Measurements from ENCODE around the gene TCEAL8.
A peak's percentile ranks its signal among the peaks of the same experiment; 100 is the strongest.

TCEAL8 gene

GRCh38 chrX:103215425-103215991 lies 39.4 kb downstream of the TCEAL8 start:
- peak overlapping the region; percentile 59 to 76 for H3K4me3 ChIP-seq (ENCODE audit: low read length in 2 of 2)
- H3K9me3 ChIP-seq (ENCODE audit: control insufficient read depth in 2 of 2, low read length in 2 of 2) = no peaks in the 10 kb centered on the region
- H3K4me1 ChIP-seq (ENCODE audit: control insufficient read depth, insufficient read depth, low read length) = no peaks in the 10 kb centered on the region
- peak overlapping the region; percentile 82 for H3K27ac ChIP-seq (ENCODE audit: low read length)
- peaks cover 0 to 10% of the 10 kb centered on the region in 2 donors for H3K27me3 ChIP-seq (ENCODE audit: control insufficient read depth in 1 of 2, insufficient read depth in 2 of 2, low read length in 2 of 2)
- H3K36me3 ChIP-seq (ENCODE audit: control insufficient read depth in 2 of 2, insufficient read depth in 2 of 2, low read length in 2 of 2) = no peaks in the 10 kb centered on the region
- H3K9ac ChIP-seq (ENCODE audit: low read length in 2 of 2) = peak overlapping the region; percentile 80 to 83

DNA sequence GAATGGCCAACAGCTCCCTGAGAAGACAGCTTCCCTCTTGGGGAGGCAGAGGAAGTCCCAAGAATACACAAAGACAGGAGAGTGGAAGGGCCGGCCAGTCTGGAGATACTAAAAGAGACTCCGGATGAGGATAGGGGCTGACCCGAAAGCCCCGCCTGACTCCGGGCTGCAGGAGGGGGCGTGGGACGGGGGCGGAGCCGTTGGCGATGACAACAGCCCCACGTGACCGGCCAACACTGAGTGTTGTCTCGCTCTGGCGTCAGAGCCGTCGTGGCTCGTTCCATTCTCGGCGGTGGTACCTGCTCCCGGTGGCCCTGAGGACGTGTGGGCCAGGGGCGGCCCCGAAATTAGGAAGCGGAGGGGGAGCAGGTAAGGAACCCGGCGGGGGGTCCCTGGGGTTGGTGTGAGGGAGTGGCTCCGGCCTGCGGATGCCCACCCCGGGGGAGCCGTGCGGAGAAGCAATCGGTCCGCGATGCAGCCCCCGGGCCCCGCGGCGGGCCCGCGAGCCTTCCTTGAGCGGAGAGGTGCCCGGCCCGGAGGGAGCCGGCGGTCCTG lies 40.0 kb downstream of the TCEAL8 start, which contains the start of gene BEX4:
Gene BEX4, plus strand, starts transcription at position 239 of the 555 bp plus-strand sequence. CDS start 1,046 bp downstream, outside the sequence.
- H3K9me3 ChIP-seq (ENCODE audit: control insufficient read depth in 2 of 2, low read length in 2 of 2) = no peaks in the 10 kb centered on the region
- peaks cover 0 to 10% of the 10 kb centered on the region in 2 donors for H3K27me3 ChIP-seq (ENCODE audit: control insufficient read depth in 1 of 2, insufficient read depth in 2 of 2, low read length in 2 of 2)

GRCh38 chrX:103212749-103213457 lies 42.1 kb downstream of the TCEAL8 start:
- no peaks in the 10 kb centered on the region for H3K4me1 ChIP-seq (ENCODE audit: control insufficient read depth, insufficient read depth, low read length)
- no peak overlapping the region for H3K9ac ChIP-seq (ENCODE audit: low read length in 2 of 2)
- H3K4me3 ChIP-seq (ENCODE audit: low read length in 2 of 2) = no peak overlapping the region
- peaks cover 0 to 9% of the 10 kb centered on the region in 2 donors for H3K27me3 ChIP-seq (ENCODE audit: control insufficient read depth in 1 of 2, insufficient read depth in 2 of 2, low read length in 2 of 2)
- no peaks in the 10 kb centered on the region for H3K9me3 ChIP-seq (ENCODE audit: control insufficient read depth in 2 of 2, low read length in 2 of 2)
- H3K36me3 ChIP-seq (ENCODE audit: control insufficient read depth in 2 of 2, insufficient read depth in 2 of 2, low read length in 2 of 2) = no peaks in the 10 kb centered on the region
- H3K27ac ChIP-seq (ENCODE audit: low read length) = no peak overlapping the region

More for the DNA sequence above, 40.0 kb downstream of the TCEAL8 start, which contains the start of gene BEX4:
- Histone ChIP-seq H3K36me3 (ENCODE audit: control insufficient read depth in 2 of 2, insufficient read depth in 2 of 2, low read length in 2 of 2) (no peaks in the 10 kb centered on the region), H3K4me3 (ENCODE audit: low read length in 2 of 2) (peak within 1 kb of the TSS; percentile 59 to 76), H3K9ac (ENCODE audit: low read length in 2 of 2) (peak within 1 kb of the TSS; percentile 80 to 83), H3K27ac (ENCODE audit: low read length) (peak within 1 kb of the TSS; percentile 82), H3K4me1 (ENCODE audit: control insufficient read depth, insufficient read depth, low read length) (no peaks in the 10 kb centered on the region)

- Histone ChIP-seq H3K9ac (ENCODE audit: low read length in 2 of 2) (no peak overlapping the region), H3K9me3 (ENCODE audit: control insufficient read depth in 2 of 2, low read length in 2 of 2) (no peaks in the 10 kb centered on the region), H3K4me1 (ENCODE audit: control insufficient read depth, insufficient read depth, low read length) (no peaks in the 10 kb centered on the region), H3K27me3 (ENCODE audit: control insufficient read depth in 1 of 2, insufficient read depth in 2 of 2, low read length in 2 of 2) (peaks cover 0 to 11% of the 10 kb centered on the region in 2 donors), H3K4me3 (ENCODE audit: low read length in 2 of 2) (no peak overlapping the region), H3K36me3 (ENCODE audit: control insufficient read depth in 2 of 2, insufficient read depth in 2 of 2, low read length in 2 of 2) (no peaks in the 10 kb centered on the region), H3K27ac (ENCODE audit: low read length) (no peak overlapping the region)
These were observed 43.8 kb downstream of the TCEAL8 start for GRCh38 chrX:103211012-103211715.

- H3K36me3 ChIP-seq (ENCODE audit: control insufficient read depth in 2 of 2, insufficient read depth in 2 of 2, low read length in 2 of 2) = no peaks in the 10 kb centered on the region
- H3K27me3 ChIP-seq (ENCODE audit: control insufficient read depth in 1 of 2, insufficient read depth in 2 of 2, low read length in 2 of 2) = peaks cover 0 to 11% of the 10 kb centered on the region in 2 donors
- no peak overlapping the region for H3K4me3 ChIP-seq (ENCODE audit: low read length in 2 of 2)
- H3K27ac ChIP-seq (ENCODE audit: low read length) = no peak overlapping the region
- H3K9ac ChIP-seq (ENCODE audit: low read length in 2 of 2) = no peak overlapping the region
- H3K9me3 ChIP-seq (ENCODE audit: control insufficient read depth in 2 of 2, low read length in 2 of 2) = no peaks in the 10 kb centered on the region
- H3K4me1 ChIP-seq (ENCODE audit: control insufficient read depth, insufficient read depth, low read length) = no peaks in the 10 kb centered on the region
These were observed 44.9 kb downstream of the TCEAL8 start for GRCh38 chrX:103210056-103210455.

Data from stomach smooth muscle (tissue), 2 donors.